H1 (cell line): ENCODE results near the gene PRPF18. TPM values are rescaled to one million over a fixed set of nuclear protein-coding genes. Genes with fewer than 3 reads are reported as not detected.

ENCODE experiments used
- CTCF ChIA-PET: fragments of 300-600 bp; sonication (Branson Sonifier 250); formaldehyde crosslinking; loops from one replicate; lab custom pipeline; 2021; ENCODE audit not compliant: partially characterized antibody; lab: Charles Lee
- POLR2A ChIA-PET: fragments of 300-600 bp; sonication (Branson Sonifier 250); formaldehyde crosslinking; loops from one replicate; lab custom pipeline; 2021; ENCODE audit warnings: inconsistent platforms; ENCODE audit not compliant: partially characterized antibody; lab: Charles Lee
- DNase-seq, 2 experiments: peaks; one replicate each; pipeline versions ENCODE4 v3.0.0 to v3.0.0-alpha.2; 2010 to 2022; ENCODE audit warnings: low spot score in 2 of 2, low read depth in 1 of 2, mixed read lengths in 1 of 2
- FAIRE-seq: peaks from 2 replicates; lab custom pipeline; 2011; peaks lifted over from hg19 to GRCh38; lab: Jason Lieb, UNC
- H2AFZ ChIP-seq: 2 replicates; pipeline ENCODE4 v1.8.1; 2012; ENCODE audit warnings: low read length, inconsistent platforms
- H2AK5ac ChIP-seq: 2 replicates; pipeline ENCODE4 v1.6.1; 2013; ENCODE audit warnings: low read depth, low read length
- H2BK120ac ChIP-seq: replicated peaks from 2 replicates; pipeline ENCODE3; 2013; ENCODE audit warnings: low read depth, low read length, inconsistent platforms
- H2BK12ac ChIP-seq: 2 replicates; pipeline ENCODE4 v1.6.1; 2013; ENCODE audit warnings: low read depth, low read length
- H2BK15ac ChIP-seq: 2 replicates; pipeline ENCODE4 v1.6.1; 2013; ENCODE audit warnings: low read length
- H2BK20ac ChIP-seq: 2 replicates; pipeline ENCODE4 v1.6.1; 2013; ENCODE audit warnings: low read length
- H2BK5ac ChIP-seq: 2 replicates; pipeline ENCODE4 v1.6.1; 2013; ENCODE audit warnings: low read depth, low read length
- H3K14ac ChIP-seq: 2 replicates; pipeline ENCODE4 v1.6.1; 2013; ENCODE audit warnings: inconsistent platforms; ENCODE audit not compliant: insufficient read length
- H3K18ac ChIP-seq: 2 replicates; pipeline ENCODE4 v1.6.1; 2013; ENCODE audit warnings: low read length; ENCODE audit errors: extremely low read depth
- H3K23ac ChIP-seq: 2 replicates; pipeline ENCODE4 v1.6.1; 2013; ENCODE audit warnings: inconsistent platforms; ENCODE audit not compliant: insufficient read length
- H3K23me2 ChIP-seq: 2 replicates; pipeline ENCODE4 v1.6.1; 2013; ENCODE audit warnings: low read depth, low read length
- H3K27ac ChIP-seq: 2 replicates; pipeline ENCODE4 v1.6.1; 2011; ENCODE audit warnings: low read depth, low read length, inconsistent platforms
- H3K27me3 ChIP-seq, 4 experiments: replicated peaks in 1 of 4; 1 replicate in 1 of 4; 2 replicates in 3 of 4; pipeline versions ENCODE4 v1.6.1 to v1.8.1; 2011 to 2013; ENCODE audit warnings: low read length in 3 of 4, mild to moderate bottlenecking in 3 of 4, inconsistent platforms in 2 of 4, mixed read lengths in 2 of 4, moderate library complexity in 1 of 4; ENCODE audit not compliant: control insufficient read depth in 3 of 4, insufficient read depth in 3 of 4; ENCODE audit errors: extremely low read depth in 1 of 4
- H3K36me3 ChIP-seq, 4 experiments: 2 replicates each; pipeline versions ENCODE4 v1.6.1 to v1.8.1; 2011 to 2013; ENCODE audit warnings: mild to moderate bottlenecking in 4 of 4, low read length in 3 of 4, moderate library complexity in 2 of 4, control low read depth in 1 of 4, inconsistent platforms in 1 of 4; ENCODE audit not compliant: insufficient read depth in 4 of 4, control insufficient read depth in 2 of 4
- H3K4ac ChIP-seq: replicated peaks from 2 replicates; pipeline ENCODE3; 2013; ENCODE audit warnings: low read length, low read depth, mixed read lengths, inconsistent platforms; ENCODE audit not compliant: insufficient read length
- H3K4me1 ChIP-seq, 4 experiments: replicated peaks in 1 of 4; 1 replicate in 1 of 4; 2 replicates in 3 of 4; pipeline versions ENCODE4 v1.6.1 to v1.8.1; 2011 to 2013; ENCODE audit warnings: low read length in 3 of 4, inconsistent platforms in 2 of 4, mixed read lengths in 1 of 4; ENCODE audit not compliant: insufficient read depth in 4 of 4, control insufficient read depth in 3 of 4
- H3K4me2 ChIP-seq, 2 experiments: 2 replicates each; pipeline versions ENCODE4 v1.6.1 to v1.8.1; 2011 to 2013; ENCODE audit warnings: low read depth in 2 of 2, low read length in 2 of 2, control low read depth in 1 of 2, inconsistent platforms in 1 of 2, mild to moderate bottlenecking in 1 of 2; ENCODE audit not compliant: insufficient read depth in 1 of 2
- H3K4me3 ChIP-seq, 4 experiments: fragments of 200-600, 300-600 bp in 1 of 4; sonication (generic), shearing (Covaris generic), sonication (Bioruptor Twin) in 1 of 4; 2 replicates each; pipeline versions ENCODE4 v1.5.1 to v1.8.1; 2011 to 2016; ENCODE audit warnings: low read length in 4 of 4, low read depth in 3 of 4, control low read depth in 2 of 4, inconsistent platforms in 2 of 4, mild to moderate bottlenecking in 2 of 4, mixed read lengths in 1 of 4, moderate library complexity in 1 of 4; ENCODE audit not compliant: insufficient read depth in 2 of 4; ENCODE audit errors: extremely low read depth in 1 of 4
- H3K56ac ChIP-seq: replicated peaks from 2 replicates; pipeline ENCODE3; 2013; ENCODE audit warnings: low read depth, mild to moderate bottlenecking, mixed read lengths, low read length, inconsistent platforms; ENCODE audit not compliant: insufficient read length
- H3K79me1 ChIP-seq: 2 replicates; pipeline ENCODE4 v1.6.1; 2013; ENCODE audit warnings: low read depth, low read length, control low read depth
- H3K79me2 ChIP-seq, 2 experiments: 2 replicates each; pipeline versions ENCODE4 v1.6.1 to v1.8.1; 2012 to 2013; ENCODE audit warnings: low read length in 2 of 2, mild to moderate bottlenecking in 2 of 2, inconsistent platforms in 1 of 2; ENCODE audit not compliant: insufficient read depth in 2 of 2, control insufficient read depth in 1 of 2
- H3K9ac ChIP-seq, 4 experiments: replicated peaks in 1 of 4; 1 replicate in 1 of 4; 2 replicates in 3 of 4; pipeline versions ENCODE4 v1.6.1 to v1.8.1; 2011 to 2013; ENCODE audit warnings: low read depth in 3 of 4, low read length in 3 of 4, control low read depth in 2 of 4, mild to moderate bottlenecking in 2 of 4, moderate library complexity in 2 of 4, inconsistent platforms in 1 of 4; ENCODE audit errors: extremely low read depth in 1 of 4
- H3K9me3 ChIP-seq, 2 experiments: 2 replicates each; pipeline versions ENCODE4 v1.6.1 to v1.8.1; 2012 to 2013; ENCODE audit warnings: mild to moderate bottlenecking in 2 of 2, moderate library complexity in 2 of 2, control low read depth in 1 of 2, inconsistent platforms in 1 of 2, low read depth in 1 of 2, low read length in 1 of 2, mixed read lengths in 1 of 2; ENCODE audit not compliant: insufficient read depth in 2 of 2
- H4K20me1 ChIP-seq, 2 experiments: replicated peaks in 1 of 2; 2 replicates each; pipeline versions ENCODE3 to v1.8.1; 2011 to 2013; ENCODE audit warnings: inconsistent platforms in 2 of 2, low read length in 2 of 2, mild to moderate bottlenecking in 1 of 2; ENCODE audit not compliant: insufficient read depth in 2 of 2, control insufficient read depth in 1 of 2
- H4K5ac ChIP-seq: 2 replicates; pipeline ENCODE4 v1.6.1; 2013; ENCODE audit warnings: low read length, low read depth, mixed read lengths, inconsistent platforms; ENCODE audit not compliant: insufficient read length
- H4K8ac ChIP-seq: 2 replicates; pipeline ENCODE4 v1.8.0; 2013; ENCODE audit warnings: mild to moderate bottlenecking, moderate library complexity, low read length, inconsistent platforms; ENCODE audit not compliant: insufficient read depth; ENCODE audit errors: extremely low read depth
- H4K91ac ChIP-seq: replicated peaks from 2 replicates; pipeline ENCODE3; 2013; ENCODE audit warnings: low read length, mixed read lengths, inconsistent platforms; ENCODE audit not compliant: insufficient read length
- BACH1 ChIP-seq: IDR thresholded peaks from 2 replicates; pipeline ENCODE4 v1.6.1; 2012; ENCODE audit warnings: low read length, improper control_type of control experiment
- CREB1 ChIP-seq: IDR thresholded peaks from 2 replicates; pipeline ENCODE4 v1.6.1; 2012; ENCODE audit warnings: inconsistent platforms
- EGR1 ChIP-seq: IDR thresholded peaks from 2 replicates; pipeline ENCODE4 v1.6.1; 2011; ENCODE audit warnings: low read depth, low read length, borderline replicate concordance
- MAX ChIP-seq: IDR thresholded peaks from 2 replicates; pipeline ENCODE4 v1.6.1; 2012; ENCODE audit warnings: inconsistent platforms
- PHF8 ChIP-seq: fragments of 200-600 bp; sonication (generic); conservative IDR thresholded peaks from 2 replicates; pipeline ENCODE4 v1.7.1; 2012; ENCODE audit warnings: low read depth, mild to moderate bottlenecking, inconsistent platforms, low read length, moderate library complexity
- POU5F1 ChIP-seq: IDR thresholded peaks from 2 replicates; pipeline ENCODE4 v1.6.1; 2011; ENCODE audit warnings: low read depth, mild to moderate bottlenecking, low read length, moderate library complexity
- RAD21 ChIP-seq, 2 experiments: IDR thresholded peaks in 1 of 2; conservative IDR thresholded peaks in 1 of 2; 2 replicates each; pipeline ENCODE4 v1.6.1; 2011; ENCODE audit warnings: low read depth in 2 of 2, low read length in 2 of 2, improper control_type of control experiment in 1 of 2, inconsistent platforms in 1 of 2, mild to moderate bottlenecking in 1 of 2, moderate library complexity in 1 of 2
- SP2 ChIP-seq: IDR thresholded peaks from 2 replicates; pipeline ENCODE4 v1.6.1; 2012; ENCODE audit warnings: mild to moderate bottlenecking, low read length, inconsistent platforms
- SP4 ChIP-seq: IDR thresholded peaks from 2 replicates; pipeline ENCODE4 v1.6.1; 2012; ENCODE audit warnings: low read length, inconsistent platforms
- TAF7 ChIP-seq: optimal IDR thresholded peaks from 2 replicates; pipeline ENCODE3; 2011; ENCODE audit warnings: low read depth, mild to moderate bottlenecking, inconsistent platforms, low read length, moderate library complexity, borderline replicate concordance
- TBP ChIP-seq: IDR thresholded peaks from 2 replicates; pipeline ENCODE4 v1.6.1; 2011; ENCODE audit warnings: low read depth, low read length, improper control_type of control experiment
- TCF12 ChIP-seq: IDR thresholded peaks from 2 replicates; pipeline ENCODE4 v1.6.1; 2011; ENCODE audit warnings: low read depth, mild to moderate bottlenecking, low read length
- TEAD4 ChIP-seq: IDR thresholded peaks from 2 replicates; pipeline ENCODE4 v1.6.1; 2012; ENCODE audit warnings: low read depth, low read length, inconsistent platforms, mixed read lengths
- WGBS, 2 experiments: shearing (Covaris generic) in 1 of 2; methylation state at CpG; one replicate each; pipeline versions ENCODE4 v1.1.6 to v1.1.7; 2013 to 2015; ENCODE audit warnings: low lambda C conversion rate in 2 of 2, mixed read lengths in 2 of 2, inconsistent platforms in 1 of 2, low coverage in 1 of 2, missing lambda C conversion rate in 1 of 2; ENCODE audit not compliant: insufficient replicate concordance in 2 of 2, insufficient coverage in 1 of 2, insufficient read length in 1 of 2; ENCODE audit errors: extremely low coverage in 1 of 2, missing lambda C conversion rate in 1 of 2; 5-methylcytosine and 5-hydroxymethylcytosine counted together
- polyA plus RNA-seq, 7 experiments: library from polyadenylated mRNA; depleted of rRNA in 3 of 7; stranded (reverse) in 5 of 7; unstranded in 2 of 7; fragments of >200 nt in 5 of 7; fragments of 200-250 nt in 2 of 7; gene quantifications; 1 replicate in 5 of 7; 2 replicates in 1 of 7; 4 replicates in 1 of 7; pipeline versions ENCODE4 v1.2.1 to v1.2.3, GENCODE V29; 2011 to 2013; ENCODE audit warnings: missing spikeins in 2 of 7, mixed read lengths in 2 of 7
- total RNA-seq: library from RNA; stranded (reverse); fragmentation: NEBNext Ultra II Directional; extraction: Animal tissue kit (Norgen Biotek cat#: 25700); gene quantifications from 2 replicates; pipeline ENCODE4 v1.2.1, GENCODE V29; 2021

The PRPF18 gene
- total and polyA plus RNA-seq, 2 of the 8 experiments (the other 6 are each of a cell fraction or from before 2014, with no cell fraction given), result 3.8 to 12.6 TPM

GRCh38 chr10:13660551-13660920 is 73.8 kb downstream of the PRPF18 start:
- Histone ChIP-seq H3K23ac (no peak overlapping the region), H3K4me3 (no peak overlapping the region), H3K9ac (no peak overlapping the region)
- ChIA-PET POLR2A (no interaction called here), CTCF (interaction anchor here (0.6 to 2.3 kb wide), 21 partner anchors 9 to 463 kb away, joined by 3 to 11 read pairs (median 4); no protein-coding TSS in a partner anchor)
- TF ChIP-seq TEAD4 (no peak), SP2 (no peak), POU5F1 (no peak), TAF7 (no peak), SP4 (no peak), TBP (no peak), TCF12 (no peak), CREB1 (no peak), BACH1 (no peak), EGR1 (no peak), MAX (no peak), RAD21 (IDR thresholded peaks at IDR 0.05 in 1 of 2, conservative IDR thresholded peaks at IDR 0.05 in 1 of 2; ENCODE audit: low read depth in 2 of 2, low read length in 2 of 2) (no peak), PHF8 (no peak)
- TF ChIP-seq, all 59 proteins: peak for 0
- Histone ChIP-seq H2BK12ac (no peak overlapping the region), H2AK5ac (no peak overlapping the region), H4K5ac (no peak overlapping the region), H2BK15ac (no peak overlapping the region), H3K79me2 (no peaks in the 10 kb centered on the region), H4K8ac (no peak overlapping the region), H3K4me1 (no peaks in the 10 kb centered on the region; a peak in 1 of 7 replicates), H3K56ac (no peak overlapping the region), H3K4me2 (no peak overlapping the region), H3K9me3 (no peaks in the 10 kb centered on the region), H3K27me3 (no peaks in the 10 kb centered on the region), H3K18ac (no peak overlapping the region; the same call in 1 of the 2 replicates), H3K36me3 (peaks cover 5 to 31% (median 14%) of the 10 kb centered on the region in 4 experiments; a peak in 7 of 8 replicates), H3K23me2 (no peaks in the 10 kb centered on the region), H2BK120ac (no peak overlapping the region), H2AFZ (no peak overlapping the region), H3K79me1 (no peaks in the 10 kb centered on the region), H2BK5ac (no peak overlapping the region), H2BK20ac (no peak overlapping the region), H3K27ac (no peak overlapping the region), H4K20me1 (no peaks in the 10 kb centered on the region), H3K4ac (no peak overlapping the region), H4K91ac (no peak overlapping the region), H3K14ac (no peak overlapping the region)
- no peak for FAIRE-seq
- no peak for DNase-seq
- WGBS, 2 experiments, result 76% methylated on average over 6 of the region's 7 CpGs; no CpG with 5 or more reads in 1 of the 2 experiments
